SK-N-SH (cell line): ENCODE data around the gene NXNL2. TPM values are rescaled to one million over a fixed set of nuclear protein-coding genes. Genes with fewer than 3 reads are reported as not detected.

Experiments
- CTCF ChIA-PET: fragments of 300-600, 350-600 bp; formaldehyde crosslinking; extraction: SDS; loops from one replicate; lab custom pipeline; 2021; lab: Yijun Ruan, JAX
- POLR2A ChIA-PET: fragments of 350-600 bp; sonication (Branson Sonifier 250); formaldehyde crosslinking; extraction: SDS; loops from one replicate; lab custom pipeline; 2020; ENCODE audit warnings: antibody characterized with exemption, inconsistent platforms; lab: Yijun Ruan, JAX
- DNase-seq: peaks from one replicate; pipeline ENCODE4 v3.0.0; 2012
- H2AFZ ChIP-seq: fragments of 200-600 bp; sonication (generic); 2 replicates; pipeline ENCODE4 v1.8.1; 2016; ENCODE audit warnings: antibody characterized with exemption, mild to moderate bottlenecking, low read depth
- H3F3A ChIP-seq: fragments of 200-600 bp; sonication (generic); replicated peaks from 2 replicates; pipeline ENCODE3; 2016; ENCODE audit warnings: antibody characterized with exemption, mild to moderate bottlenecking; ENCODE audit not compliant: insufficient read depth
- H3K27ac ChIP-seq, 2 experiments: fragments of 200-500 bp in 1 of 2; fragments of 200-600 bp in 1 of 2; sonication (Bioruptor generic) in 1 of 2; sonication (generic), shearing (Covaris generic) in 1 of 2; 2 replicates each; pipeline versions ENCODE4 v1.5.1 to v1.6.1; 2014 to 2016; ENCODE audit warnings: low read depth in 2 of 2, inconsistent platforms in 1 of 2, low read length in 1 of 2, mild to moderate bottlenecking in 1 of 2, mixed read lengths in 1 of 2
- H3K27me3 ChIP-seq: fragments of 200-600 bp; sonication (generic), shearing (Covaris generic); 2 replicates; pipeline ENCODE4 v1.6.1; 2016; ENCODE audit warnings: mixed run types; ENCODE audit not compliant: insufficient read depth
- H3K36me3 ChIP-seq, 2 experiments: fragments of 200-500 bp in 1 of 2; fragments of 200-600 bp in 1 of 2; sonication (Bioruptor generic) in 1 of 2; sonication (generic) in 1 of 2; replicated peaks in 1 of 2; 2 replicates each; pipeline versions ENCODE3 to v1.5.1; 2014 to 2016; ENCODE audit warnings: low read length in 1 of 2, mild to moderate bottlenecking in 1 of 2; ENCODE audit not compliant: insufficient read depth in 2 of 2, control insufficient read depth in 1 of 2
- H3K4me1 ChIP-seq, 2 experiments: fragments of 200-500 bp in 1 of 2; fragments of 200-600 bp in 1 of 2; sonication (Bioruptor generic) in 1 of 2; sonication (generic), shearing (Covaris generic) in 1 of 2; 2 replicates each; pipeline versions ENCODE4 v1.5.1 to v1.6.1; 2014 to 2016; ENCODE audit warnings: low read depth in 1 of 2, low read length in 1 of 2, mixed run types in 1 of 2; ENCODE audit not compliant: insufficient read depth in 2 of 2, control insufficient read depth in 1 of 2
- H3K4me2 ChIP-seq: fragments of 200-600 bp; sonication (generic), shearing (Covaris generic); 2 replicates; pipeline ENCODE4 v1.6.1; 2017; ENCODE audit warnings: mixed run types
- H3K4me3 ChIP-seq, 2 experiments: fragments of 200-500 bp in 1 of 2; fragments of 200-600 bp in 1 of 2; sonication (Bioruptor generic) in 1 of 2; sonication (generic), shearing (Covaris generic) in 1 of 2; 2 replicates each; pipeline versions ENCODE4 v1.5.1 to v1.8.1; 2014 to 2016; ENCODE audit warnings: low read depth in 2 of 2, inconsistent platforms in 1 of 2, low read length in 1 of 2, mild to moderate bottlenecking in 1 of 2, mixed read lengths in 1 of 2, moderate library complexity in 1 of 2
- H3K79me2 ChIP-seq: fragments of 200-600 bp; sonication (generic); 2 replicates; pipeline ENCODE4 v1.8.1; 2017; ENCODE audit warnings: mild to moderate bottlenecking; ENCODE audit not compliant: insufficient read depth
- H3K9ac ChIP-seq: fragments of 200-600 bp; sonication (generic); 2 replicates; pipeline ENCODE4 v1.6.1; 2017; ENCODE audit warnings: mixed run types
- H3K9me2 ChIP-seq: fragments of 200-600 bp; sonication (generic); 2 replicates; pipeline ENCODE4 v1.6.1; 2017; ENCODE audit warnings: mixed run types
- H3K9me3 ChIP-seq: fragments of 200-600 bp; sonication (generic); 2 replicates; pipeline ENCODE4 v1.6.1; 2017; ENCODE audit warnings: mixed run types, mild to moderate bottlenecking, moderate library complexity
- H4K20me1 ChIP-seq: fragments of 200-600 bp; sonication (generic); 2 replicates; pipeline ENCODE4 v1.6.1; 2017; ENCODE audit warnings: mild to moderate bottlenecking, mixed run types; ENCODE audit not compliant: insufficient read depth
- CHD2 ChIP-seq: fragments of 150-350 bp; IDR thresholded peaks from 2 replicates; pipeline ENCODE4 v1.6.1; 2018; ENCODE audit warnings: low read length; ENCODE audit not compliant: partially characterized antibody
- ELF1 ChIP-seq: IDR thresholded peaks from 2 replicates; pipeline ENCODE4 v1.4.0; 2012
- EP300 ChIP-seq, 2 experiments: IDR thresholded peaks; 2 replicates each; pipeline versions ENCODE4 v1.4.0 to v1.6.1; 2012; ENCODE audit warnings: borderline replicate concordance in 1 of 2, low read depth in 1 of 2, low read length in 1 of 2
- EZH2phosphoT487 ChIP-seq: fragments of 200-600 bp; sonication (generic); IDR thresholded peaks from 2 replicates; pipeline ENCODE4 v1.6.1; 2017; ENCODE audit warnings: low read depth, mixed run types, mild to moderate bottlenecking, antibody characterized with exemption, moderate library complexity, borderline replicate concordance
- JUND ChIP-seq: IDR thresholded peaks from 2 replicates; pipeline ENCODE4 v1.4.0; 2012
- MXI1 ChIP-seq: IDR thresholded peaks from 2 replicates; pipeline ENCODE4 v1.6.1; 2012; ENCODE audit warnings: mild to moderate bottlenecking, low read depth, low read length, improper control_type of control experiment
- RFX5 ChIP-seq: IDR thresholded peaks from 2 replicates; pipeline ENCODE4 v1.6.1; 2012; ENCODE audit warnings: mild to moderate bottlenecking, improper control_type of control experiment, low read length
- WGBS: methylation state at CpG from one replicate; pipeline ENCODE4 v1.1.6; 2017; ENCODE audit warnings: low lambda C conversion rate; 5-methylcytosine and 5-hydroxymethylcytosine counted together
- polyA plus RNA-seq, 3 experiments: library from polyadenylated mRNA; depleted of rRNA; stranded (reverse); fragments of >200 nt; gene quantifications; 2 replicates each; pipeline ENCODE4 v1.2.3, GENCODE V29; 2012
- TF ChIP-seq, protein P1 (sequence below): IDR thresholded peaks from 2 replicates; pipeline ENCODE4; 2012
- TF ChIP-seq, protein P2 (sequence below): IDR thresholded peaks from 2 replicates; pipeline ENCODE4 v1.4.0; 2012; ENCODE audit warnings: low read depth, borderline replicate concordance

The NXNL2 gene
- polyA plus RNA-seq, 1 of the 3 experiments (the other 2 are of a cell fraction): 3.1 TPM

DNA sequence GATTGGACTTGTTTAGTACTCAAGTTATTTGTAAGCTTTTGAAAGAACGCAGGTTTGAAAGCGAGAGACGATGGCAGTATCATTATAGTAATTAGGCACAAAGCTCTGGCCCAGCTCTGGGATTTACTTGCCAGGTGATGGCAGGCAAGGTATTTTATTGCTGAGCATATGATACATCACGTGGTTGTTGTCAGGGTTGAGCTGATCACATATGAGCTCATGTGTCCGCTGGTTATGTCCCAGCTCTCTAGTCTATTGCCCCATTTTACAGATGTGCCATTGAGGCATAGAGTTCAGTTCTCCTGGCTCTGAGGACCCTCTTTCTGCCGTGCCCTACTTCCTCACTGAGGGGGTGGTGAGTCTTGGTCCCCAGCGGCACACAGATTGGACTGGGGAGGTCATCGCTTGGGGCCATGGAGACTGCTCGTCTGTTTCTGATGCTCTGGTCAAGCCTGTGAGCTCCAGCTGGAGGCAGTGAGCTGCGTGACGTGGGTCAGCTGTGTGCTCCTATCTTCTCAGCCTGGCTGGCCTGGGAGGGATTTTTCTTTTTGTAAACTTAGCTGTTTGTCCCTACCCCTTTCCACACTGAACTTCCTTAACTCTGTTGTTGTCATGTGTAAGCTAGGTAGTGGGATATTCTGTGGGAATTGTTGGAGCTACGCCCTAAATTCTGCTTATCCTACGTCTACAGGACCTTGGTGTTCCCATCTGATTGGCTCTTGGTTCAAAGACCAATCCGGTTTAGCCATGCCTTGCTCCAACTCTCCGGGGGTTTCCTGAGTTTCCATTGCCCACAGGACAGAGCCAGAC, 2.2 kb downstream of the NXNL2 start:
- 88% methylated on average over 15 of the region's 15 CpGs for WGBS
- Histone ChIP-seq H3K4me2 (peak overlapping the region; percentile 95), H2AFZ (no peak overlapping the region), H3K27ac (peak overlapping the region in 1 of 2 experiments; percentile 23; a peak in 1 of 4 replicates), H3K4me3 (0 out of 4 replicates have a peak overlapping the region, but pooled peaks of 1 of the 2 experiments have one; percentile 84), H3F3A (peaks cover 15% of the 10 kb centered on the region), H3K9ac (no peak overlapping the region), H3K9me2 (no peaks in the 10 kb centered on the region), H3K27me3 (no peaks in the 10 kb centered on the region), H3K4me1 (peaks cover 16 to 24% of the 10 kb centered on the region in 2 experiments; a peak in 2 of 4 replicates), H3K36me3 (no peaks in the 10 kb centered on the region), H3K79me2 (peaks cover 41% of the 10 kb centered on the region; the same call in 1 of the 2 replicates), H3K9me3 (no peaks in the 10 kb centered on the region), H4K20me1 (peaks cover 4% of the 10 kb centered on the region; the same call in 1 of the 2 replicates)
- ChIA-PET CTCF (interaction anchor here (0.7 to 1.6 kb wide), 3 partner anchors 15 to 430 kb away, joined by 3 read pairs; no protein-coding TSS in a partner anchor), POLR2A (no interaction called here)
- no peak for DNase-seq
- TF ChIP-seq, protein P1, sequence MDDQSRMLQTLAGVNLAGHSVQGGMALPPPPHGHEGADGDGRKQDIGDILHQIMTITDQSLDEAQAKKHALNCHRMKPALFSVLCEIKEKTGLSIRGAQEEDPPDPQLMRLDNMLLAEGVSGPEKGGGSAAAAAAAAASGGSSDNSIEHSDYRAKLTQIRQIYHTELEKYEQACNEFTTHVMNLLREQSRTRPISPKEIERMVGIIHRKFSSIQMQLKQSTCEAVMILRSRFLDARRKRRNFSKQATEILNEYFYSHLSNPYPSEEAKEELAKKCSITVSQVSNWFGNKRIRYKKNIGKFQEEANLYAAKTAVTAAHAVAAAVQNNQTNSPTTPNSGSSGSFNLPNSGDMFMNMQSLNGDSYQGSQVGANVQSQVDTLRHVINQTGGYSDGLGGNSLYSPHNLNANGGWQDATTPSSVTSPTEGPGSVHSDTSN: no peak
- TF ChIP-seq CHD2: no peak
- TF ChIP-seq, protein P2, sequence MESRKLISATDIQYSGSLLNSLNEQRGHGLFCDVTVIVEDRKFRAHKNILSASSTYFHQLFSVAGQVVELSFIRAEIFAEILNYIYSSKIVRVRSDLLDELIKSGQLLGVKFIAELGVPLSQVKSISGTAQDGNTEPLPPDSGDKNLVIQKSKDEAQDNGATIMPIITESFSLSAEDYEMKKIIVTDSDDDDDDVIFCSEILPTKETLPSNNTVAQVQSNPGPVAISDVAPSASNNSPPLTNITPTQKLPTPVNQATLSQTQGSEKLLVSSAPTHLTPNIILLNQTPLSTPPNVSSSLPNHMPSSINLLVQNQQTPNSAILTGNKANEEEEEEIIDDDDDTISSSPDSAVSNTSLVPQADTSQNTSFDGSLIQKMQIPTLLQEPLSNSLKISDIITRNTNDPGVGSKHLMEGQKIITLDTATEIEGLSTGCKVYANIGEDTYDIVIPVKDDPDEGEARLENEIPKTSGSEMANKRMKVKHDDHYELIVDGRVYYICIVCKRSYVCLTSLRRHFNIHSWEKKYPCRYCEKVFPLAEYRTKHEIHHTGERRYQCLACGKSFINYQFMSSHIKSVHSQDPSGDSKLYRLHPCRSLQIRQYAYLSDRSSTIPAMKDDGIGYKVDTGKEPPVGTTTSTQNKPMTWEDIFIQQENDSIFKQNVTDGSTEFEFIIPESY: no peak

DNA sequence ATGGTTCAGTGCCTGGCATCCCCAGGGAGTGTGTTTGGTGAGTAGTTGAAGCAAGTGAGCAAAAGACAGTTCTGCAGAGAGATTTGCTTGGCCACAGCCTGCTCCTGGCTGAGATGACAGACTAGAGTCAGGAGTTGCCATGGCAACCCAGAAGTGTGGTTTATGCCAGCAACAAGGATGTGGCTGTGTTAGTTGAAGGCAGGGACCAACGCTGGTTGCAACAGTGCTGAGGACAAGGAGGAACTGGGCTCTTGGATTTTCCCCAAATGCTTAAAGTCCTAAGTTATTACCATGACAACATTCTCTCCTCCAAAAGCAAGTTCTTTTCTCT, 2.7 kb downstream of the NXNL2 start:
- Histone ChIP-seq H4K20me1 (peaks cover 4% of the 10 kb centered on the region; the same call in 1 of the 2 replicates), H3K79me2 (peaks cover 36% of the 10 kb centered on the region; the same call in 1 of the 2 replicates), H3K27ac (peak overlapping the region in 1 of 2 experiments; percentile 23; a peak in 1 of 4 replicates), H3K4me2 (peak overlapping the region; percentile 95), H3F3A (peaks cover 15% of the 10 kb centered on the region), H2AFZ (no peak overlapping the region), H3K9me2 (no peaks in the 10 kb centered on the region), H3K36me3 (no peaks in the 10 kb centered on the region), H3K4me1 (peaks cover 16 to 24% of the 10 kb centered on the region in 2 experiments; a peak in 2 of 4 replicates), H3K27me3 (no peaks in the 10 kb centered on the region), H3K9ac (no peak overlapping the region), H3K9me3 (no peaks in the 10 kb centered on the region), H3K4me3 (no peak overlapping the region)
- peak; percentile 50 for DNase-seq
- ChIA-PET POLR2A (no interaction called here), CTCF (interaction anchor here (1.1 to 1.6 kb wide), 2 partner anchors 21 to 431 kb away, joined by 3 read pairs; no protein-coding TSS in a partner anchor)
- 0% methylated on average over 1 of the region's 1 CpG for whole genome bisulfite sequencing
- TF ChIP-seq JUND (no peak), ELF1 (no peak), EZH2phosphoT487 (no peak), MXI1 (peak; percentile 28; the same call in 1 of the 2 replicates), RFX5 (peak; percentile 92), EP300 (IDR thresholded peaks at IDR 0.05; ENCODE audit: borderline replicate concordance in 1 of 2, low read depth in 1 of 2, low read length in 1 of 2) (no peak)
